GM21737 (cell line): ENCODE measurements around the gene ITPRIPL1.

Experiments
- ATAC-seq: cut with Tn5 transposase; IDR thresholded peaks from one replicate; pipeline ENCODE4 v1.9.1; 2021; ENCODE audit warnings: mild to moderate bottlenecking, moderate library complexity; ENCODE audit not compliant: unreplicated experiment

The ITPRIPL1 gene

GRCh38 chr2:96353606-96354101 is 28.5 kb downstream of the ITPRIPL1 start:
- no peak for ATAC-seq

GRCh38 chr2:96354492-96354891 is 29.4 kb downstream of the ITPRIPL1 start:
- ATAC-seq, result no peak

GRCh38 chr2:96356889-96357288 is 31.8 kb downstream of the ITPRIPL1 start:
- no peak for ATAC-seq

GRCh38 chr2:96359310-96359709 is 34.2 kb downstream of the ITPRIPL1 start:
- no peak for ATAC-seq

- ATAC-seq, result no peak
These were observed 34.7 kb downstream of the ITPRIPL1 start for GRCh38 chr2:96359866-96360265.

- no peak for ATAC-seq
These were observed 36.6 kb downstream of the ITPRIPL1 start for GRCh38 chr2:96361751-96362150.

- no peak for ATAC-seq
These were observed 44.1 kb downstream of the ITPRIPL1 start for GRCh38 chr2:96369186-96369585.

- ATAC-seq, result no peak
These were observed 49.3 kb downstream of the ITPRIPL1 start for GRCh38 chr2:96374211-96374951.
